Vagina (tissue), 2 donors: ENCODE measurements around the gene CSK. TPM values are rescaled to one million over a fixed set of nuclear protein-coding genes. Genes with fewer than 3 reads are reported as not detected.

Experiments used
- DNase-seq, 2 donors: peaks; one replicate each; pipeline ENCODE4 v3.0.0-alpha.2; 2017; ENCODE audit errors: extremely low spot score in 2 of 2
- H3K27ac ChIP-seq: fragments of 200-600 bp; sonication (generic); one replicate; pipeline ENCODE4 v1.5.1; 2019
- H3K27me3 ChIP-seq: fragments of 200-600 bp; sonication (generic); one replicate; pipeline ENCODE4 v1.5.1; 2019
- H3K36me3 ChIP-seq, 2 donors: fragments of 200-600 bp; sonication (generic); one replicate each; pipeline ENCODE4 v1.5.1; 2017 to 2019
- H3K4me1 ChIP-seq: fragments of 200-600 bp; sonication (generic); one replicate; pipeline ENCODE4 v1.5.1; 2019
- H3K4me3 ChIP-seq, 2 donors: fragments of 200-600 bp; sonication (generic); 1 replicate in 1 of 2; 2 replicates in 1 of 2; pipeline ENCODE4 v1.5.1; 2016 to 2019
- H3K9me3 ChIP-seq: fragments of 200-600 bp; sonication (generic); one replicate; pipeline ENCODE4 v1.5.1; 2019
- CTCF ChIP-seq, 3 experiments: fragments of 450-650 bp in 2 of 3; fragments of 200-600 bp in 1 of 3; sonication (generic) in 1 of 3; IDR thresholded peaks; one replicate each; pipeline ENCODE4 v1.5.1; 2017 to 2019; ENCODE audit warnings: antibody characterized with exemption in 3 of 3, mild to moderate bottlenecking in 2 of 3, moderate library complexity in 2 of 3
- POLR2A ChIP-seq, 2 donors: fragments of 450-650 bp; IDR thresholded peaks; one replicate each; pipeline ENCODE4 v1.6.1; 2017; ENCODE audit warnings: antibody characterized with exemption in 2 of 2, mild to moderate bottlenecking in 2 of 2, moderate library complexity in 2 of 2
- POLR2AphosphoS5 ChIP-seq, 2 donors: sonication (generic); formaldehyde crosslinking; IDR thresholded peaks; one replicate each; pipeline ENCODE4 v1.9.0; 2017; ENCODE audit warnings: antibody characterized with exemption in 2 of 2, mild to moderate bottlenecking in 2 of 2, low read depth in 1 of 2; ENCODE audit not compliant: insufficient read depth in 1 of 2
- intact Hi-C: fragments of 100-400 bp; cut with DNase I; formaldehyde crosslinking; loops from one replicate; pipeline ENCODE4 v1.15.1; 2023
- total RNA-seq: library from RNA; depleted of rRNA; stranded (reverse); fragments of >200 nt; gene quantifications from one replicate; pipeline ENCODE4 v1.2.3, GENCODE V29; 2016

Gene CSK
- total RNA-seq, 1 donor from 2014 or later, result 26.3 TPM

- no peaks in the 10 kb centered on the region for H3K9me3 ChIP-seq
- H3K27ac ChIP-seq, result no peak overlapping the region
- TF ChIP-seq POLR2A (IDR thresholded peaks at IDR 0.05), result no peak
- no peaks in the 10 kb centered on the region for H3K36me3 ChIP-seq
- no peak for DNase-seq
- H3K4me1 ChIP-seq, result peaks cover 23% of the 10 kb centered on the region
- no peak overlapping the region for H3K4me3 ChIP-seq
- no peaks in the 10 kb centered on the region for H3K27me3 ChIP-seq
- intact Hi-C loops, result no loop called here
Observed at GRCh38 chr15:74821790-74822158, 39.9 kb downstream of the CSK start.

- Histone ChIP-seq H3K27ac (no peak overlapping the region), H3K4me3 (no peak overlapping the region), H3K36me3 (no peaks in the 10 kb centered on the region), H3K9me3 (no peaks in the 10 kb centered on the region), H3K27me3 (no peaks in the 10 kb centered on the region), H3K4me1 (peaks cover 18% of the 10 kb centered on the region)
- no peak for TF ChIP-seq CTCF (IDR thresholded peaks at IDR 0.05)
- intact Hi-C loops, result no loop called here
- DNase-seq, result no peak
Observed at GRCh38 chr15:74822233-74822632, 40.4 kb downstream of the CSK start.

- Histone ChIP-seq H3K4me3 (no peak overlapping the region), H3K27ac (no peak overlapping the region), H3K9me3 (no peaks in the 10 kb centered on the region), H3K36me3 (no peaks in the 10 kb centered on the region), H3K4me1 (peaks cover 7% of the 10 kb centered on the region), H3K27me3 (no peaks in the 10 kb centered on the region)
- intact Hi-C loops, result no loop called here
- no peak for DNase-seq
- TF ChIP-seq CTCF (IDR thresholded peaks at IDR 0.05) (no peak), POLR2AphosphoS5 (IDR thresholded peaks at IDR 0.05; ENCODE audit: insufficient read depth in 1 of 2, low read depth in 1 of 2) (no peak), POLR2A (IDR thresholded peaks at IDR 0.05) (no peak)
Observed at GRCh38 chr15:74823324-74823723, 41.4 kb downstream of the CSK start.

GRCh38 chr15:74824976-74825375 lies 43.1 kb downstream of the CSK start:
- TF ChIP-seq CTCF (IDR thresholded peaks at IDR 0.05) (no peak), POLR2AphosphoS5 (IDR thresholded peaks at IDR 0.05; ENCODE audit: insufficient read depth in 1 of 2, low read depth in 1 of 2) (no peak), POLR2A (IDR thresholded peaks at IDR 0.05) (no peak)
- DNase-seq, result no peak
- H3K27me3 ChIP-seq, result no peaks in the 10 kb centered on the region
- H3K4me3 ChIP-seq, result no peak overlapping the region
- H3K9me3 ChIP-seq, result no peaks in the 10 kb centered on the region
- intact Hi-C loops, result no loop called here
- no peak overlapping the region for H3K27ac ChIP-seq
- H3K4me1 ChIP-seq, result no peaks in the 10 kb centered on the region
- H3K36me3 ChIP-seq, result no peaks in the 10 kb centered on the region

- intact Hi-C loops, result no loop called here
Observed at GRCh38 chr15:74825866-74826265, 44.0 kb downstream of the CSK start.

More at GRCh38 chr15:74825866-74826265, 44.0 kb downstream of the CSK start:
- no peak for DNase-seq
- Histone ChIP-seq H3K4me1 (no peaks in the 10 kb centered on the region), H3K4me3 (no peak overlapping the region), H3K36me3 (no peaks in the 10 kb centered on the region), H3K27me3 (no peaks in the 10 kb centered on the region), H3K27ac (no peak overlapping the region), H3K9me3 (no peaks in the 10 kb centered on the region)
- no peak for TF ChIP-seq CTCF (IDR thresholded peaks at IDR 0.05)
- no peak for TF ChIP-seq POLR2A (IDR thresholded peaks at IDR 0.05)
- TF ChIP-seq POLR2AphosphoS5 (IDR thresholded peaks at IDR 0.05; ENCODE audit: insufficient read depth in 1 of 2, low read depth in 1 of 2), result no peak
